Measurements from ENCODE around the gene HAUS1.

The HAUS1 gene

DNA sequence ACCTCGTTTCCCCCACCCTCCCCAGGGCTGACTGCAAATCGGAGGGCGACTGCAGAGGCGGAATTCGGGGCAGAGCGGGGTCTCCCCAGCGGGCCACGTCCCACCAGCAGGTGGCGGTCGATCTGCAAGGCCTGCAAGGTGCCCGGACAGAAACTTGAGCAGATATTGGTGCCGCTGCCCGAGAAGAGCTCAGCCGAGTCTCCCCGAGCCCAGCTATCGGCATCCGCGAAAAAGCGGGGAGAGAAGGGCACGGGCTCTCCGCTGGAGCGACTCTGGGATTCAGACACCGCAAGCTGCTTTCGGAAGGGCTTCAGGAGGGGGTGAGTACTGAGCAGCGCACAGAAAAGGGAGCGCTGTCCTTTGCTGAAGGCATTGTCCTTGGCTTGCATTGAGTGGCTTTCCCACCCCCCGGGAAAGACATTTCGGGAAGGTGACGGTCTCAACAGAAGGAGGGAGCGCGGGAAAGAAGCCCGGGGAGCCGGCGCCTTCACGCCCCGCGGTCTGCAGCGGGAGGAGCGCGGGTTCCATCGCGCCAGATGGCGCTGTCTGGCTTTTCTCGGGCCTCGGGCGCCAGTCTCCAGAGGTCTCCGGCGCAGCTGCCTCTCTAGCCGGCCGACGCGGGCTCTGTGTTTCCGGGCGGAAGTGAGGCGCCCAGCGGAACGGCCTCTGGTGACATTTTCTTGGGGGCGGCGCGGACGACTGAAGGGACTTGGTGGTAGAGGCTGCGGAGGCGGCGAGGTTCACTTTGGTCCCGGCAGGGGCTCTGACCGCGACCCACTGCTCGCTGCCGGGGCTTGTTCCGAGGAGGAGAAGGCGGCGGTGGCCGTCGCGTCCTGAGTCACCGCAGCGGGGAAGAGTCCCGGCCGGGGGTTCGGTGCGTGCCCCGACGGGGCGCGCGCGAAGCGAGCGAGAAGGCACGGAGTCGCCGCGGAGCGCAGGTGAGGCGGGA, 69.5 kb downstream of the HAUS1 start:
- in situ Hi-C loops (cut with HindIII; ENCODE audit: low pct_ligation_motif_present, low pct_unique_long_range_greater_than_20kb, low sequenced_read_pairs): no loop called here
- DNase-seq: peak; percentile 88

DNA sequence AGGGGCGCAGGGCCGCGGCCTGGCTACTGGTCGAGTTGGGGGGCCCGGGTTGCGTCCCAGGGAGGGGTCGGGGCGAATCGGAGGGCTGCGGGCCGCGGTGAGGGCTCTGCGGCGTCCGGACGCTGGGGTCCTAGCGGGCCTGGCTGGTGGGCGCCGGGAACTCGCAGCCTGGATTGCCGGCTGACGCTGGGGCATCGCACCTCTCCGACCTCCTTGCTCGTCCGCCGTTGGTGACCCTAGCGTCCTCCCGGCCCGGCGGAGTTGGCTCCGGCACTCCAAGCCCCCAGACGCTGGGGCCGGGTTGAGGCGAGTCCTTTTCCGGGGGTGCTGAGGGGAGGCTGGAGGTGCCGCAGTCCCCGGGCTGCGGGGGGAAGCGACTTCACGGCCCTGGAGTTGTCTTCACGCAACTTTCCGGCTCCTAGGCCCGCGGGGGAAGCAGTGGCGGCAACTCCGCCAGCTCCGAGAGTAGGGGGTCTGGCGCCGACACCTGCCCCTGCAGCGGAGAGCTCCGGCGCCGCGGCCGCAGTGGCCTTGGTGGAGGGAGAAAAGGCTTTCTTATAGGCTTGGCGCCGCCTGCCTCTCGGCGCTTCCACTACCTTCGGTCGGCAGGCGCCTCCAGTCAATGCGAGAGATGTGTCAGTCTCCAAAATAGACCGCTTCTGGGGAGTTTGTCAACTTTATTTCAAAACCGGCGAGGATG, 70.3 kb downstream of the HAUS1 start:
- peak; percentile 48 for DNase-seq
- in situ Hi-C loops (cut with HindIII; ENCODE audit: low pct_ligation_motif_present, low pct_unique_long_range_greater_than_20kb, low sequenced_read_pairs): no loop called here

DNA sequence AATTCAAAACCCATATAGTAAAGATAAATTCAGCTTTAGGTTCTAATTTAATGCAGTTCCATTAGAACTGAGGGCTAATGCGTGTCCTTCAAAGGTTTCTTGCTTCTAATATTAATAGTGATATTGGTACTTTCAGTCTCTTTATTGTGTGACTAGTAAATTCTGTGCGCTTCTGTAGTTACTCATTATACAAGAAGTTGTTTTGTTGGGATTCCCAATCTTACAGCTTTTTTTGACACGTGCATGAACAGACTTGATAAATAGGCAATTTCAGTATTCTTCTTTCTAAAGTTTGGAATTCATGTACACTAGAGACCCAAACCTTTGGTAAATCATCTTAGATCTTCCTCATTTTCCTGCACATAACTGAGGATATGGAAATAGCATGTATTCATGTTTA, 71.8 kb downstream of the HAUS1 start:
- no peak for DNase-seq
- in situ Hi-C loops (cut with HindIII; ENCODE audit: low pct_ligation_motif_present, low pct_unique_long_range_greater_than_20kb, low sequenced_read_pairs): no loop called here

Data from ACHN (cell line).